Kidney (tissue), 14 donors: Measurements from ENCODE around the gene MCU. TPM values are rescaled to one million over a fixed set of nuclear protein-coding genes. Genes with fewer than 3 reads are reported as not detected.

ENCODE experiments used
- DNase-seq, 5 donors: peaks; one replicate each; pipeline ENCODE4 v3.0.0-alpha.2; 2013 to 2020
- FAIRE-seq: peaks from 2 replicates; lab custom pipeline; 2012; peaks lifted over from hg19 to GRCh38; lab: Jason Lieb, UNC
- H3K27ac ChIP-seq, 2 donors: one replicate each; pipeline ENCODE4 v1.7.0; 2013; ENCODE audit warnings: low read depth in 2 of 2, low read length in 2 of 2, inconsistent platforms in 1 of 2
- H3K27me3 ChIP-seq: one replicate; pipeline ENCODE4 v1.7.1; 2013; ENCODE audit warnings: low read length, inconsistent platforms; ENCODE audit not compliant: control insufficient read depth, insufficient read depth
- H3K36me3 ChIP-seq, 3 donors: one replicate each; pipeline versions ENCODE4 v1.7.0 to v1.7.1; 2013; ENCODE audit warnings: low read length in 3 of 3, control low read depth in 1 of 3, inconsistent platforms in 1 of 3; ENCODE audit not compliant: insufficient read depth in 3 of 3, control insufficient read depth in 2 of 3
- H3K4me1 ChIP-seq, 3 donors: one replicate each; pipeline versions ENCODE4 v1.7.0 to v1.7.1; 2013; ENCODE audit warnings: low read length in 3 of 3, inconsistent platforms in 1 of 3, low read depth in 1 of 3; ENCODE audit not compliant: control insufficient read depth in 2 of 3, insufficient read depth in 2 of 3
- H3K4me3 ChIP-seq, 3 donors: one replicate each; pipeline versions ENCODE4 v1.7.0 to v1.8.1; 2013; ENCODE audit warnings: low read length in 3 of 3, control low read depth in 1 of 3, inconsistent platforms in 1 of 3
- H3K9ac ChIP-seq, 3 donors: one replicate each; pipeline versions ENCODE4 v1.7.0 to v1.7.1; 2013; ENCODE audit warnings: low read length in 3 of 3, control low read depth in 1 of 3, inconsistent platforms in 1 of 3
- H3K9me3 ChIP-seq, 3 donors: one replicate each; pipeline versions ENCODE4 v1.7.0 to v1.7.1; 2013; ENCODE audit warnings: low read length in 3 of 3, control low read depth in 1 of 3, inconsistent platforms in 1 of 3; ENCODE audit not compliant: control insufficient read depth in 2 of 3, insufficient read depth in 1 of 3
- CTCF ChIP-seq: IDR thresholded peaks from 3 replicates; pipeline ENCODE4 v1.5.1; 2012; ENCODE audit warnings: mild to moderate bottlenecking, moderate library complexity, borderline replicate concordance; ENCODE audit not compliant: insufficient read depth; ENCODE audit errors: extremely low read depth
- intact Hi-C: fragments of 100-400 bp; cut with DNase I; formaldehyde crosslinking; loops from one replicate; pipeline ENCODE4 v1.11.1; 2022
- polyA plus RNA-seq: library from polyadenylated mRNA; stranded (reverse); fragments of 350-450 nt; fragmentation: Illumina TruSeq; extraction: RNeasy Lipid Tissue Mini Kit (QIAGEN cat#74804); gene quantifications from one replicate; pipeline ENCODE4 v1.2.3, GENCODE V29; 2014; ENCODE audit warnings: low read depth, low replicate concordance; ENCODE audit not compliant: insufficient read depth
- total RNA-seq: library from RNA; stranded (reverse); fragmentation: NEBNext Ultra II Directional; extraction: Animal tissue kit (Norgen Biotek cat#: 25700); gene quantifications from one replicate; pipeline ENCODE4 v1.2.1, GENCODE V29; 2021
- donor health status: control.
- donor health status: control.
- donor health status: control.
- donor health status: control.
- donor health status: control.
- donor health status: DM: yes; HTN: yes; CAD: no.
- donor health status: Normal renal cell carcinoma (clear cell type).

MCU gene
- total and polyA plus RNA-seq, 2 donors from 2014 or later = 18.6 to 37.6 TPM

- FAIRE-seq (peak; percentile 96), DNase-seq (peak in 2 of 5 donors; percentile 46 to 53)
- Histone ChIP-seq H3K4me1 (no peaks in the 10 kb centered on the region), H3K9ac (no peak overlapping the region), H3K36me3 (peaks cover 0 to 3% (median 2%) of the 10 kb centered on the region in 3 donors), H3K4me3 (no peak overlapping the region), H3K9me3 (no peaks in the 10 kb centered on the region), H3K27ac (no peak overlapping the region), H3K27me3 (no peaks in the 10 kb centered on the region)
- TF ChIP-seq CTCF = peak; percentile 47
- intact Hi-C loops = no loop called here
Observed at GRCh38 chr10:72875250-72876055, 183.5 kb downstream of the MCU start.

GRCh38 chr10:72879245-72879644 is 187.3 kb downstream of the MCU start:
- intact Hi-C loops = no loop called here
- no peak overlapping the region for H3K9ac ChIP-seq
- FAIRE-seq = no peak

GRCh38 chr10:72881291-72881690 is 189.3 kb downstream of the MCU start:
- TF ChIP-seq CTCF = no peak
- no peaks in the 10 kb centered on the region for H3K9me3 ChIP-seq
- no peak overlapping the region for H3K9ac ChIP-seq
- H3K4me1 ChIP-seq = no peaks in the 10 kb centered on the region
- no peaks in the 10 kb centered on the region for H3K27me3 ChIP-seq
- FAIRE-seq = no peak
- no peak for DNase-seq
- intact Hi-C loops = no loop called here
- H3K36me3 ChIP-seq = no peaks in the 10 kb centered on the region
- no peak overlapping the region for H3K27ac ChIP-seq
- no peak overlapping the region for H3K4me3 ChIP-seq

More at GRCh38 chr10:72879245-72879644, 187.3 kb downstream of the MCU start:
- H3K27me3 ChIP-seq = no peaks in the 10 kb centered on the region
- H3K9me3 ChIP-seq = no peaks in the 10 kb centered on the region
- H3K4me1 ChIP-seq = no peaks in the 10 kb centered on the region
- H3K36me3 ChIP-seq = no peaks in the 10 kb centered on the region
- no peak overlapping the region for H3K4me3 ChIP-seq
- no peak for DNase-seq
- H3K27ac ChIP-seq = no peak overlapping the region
- no peak for TF ChIP-seq CTCF
